HG03575 (cell line): Measurements from ENCODE around the gene CACNA2D3.

Experiments used
- ATAC-seq: cut with Tn5 transposase; IDR thresholded peaks from one replicate; pipeline ENCODE4 v1.9.1; 2021; ENCODE audit not compliant: unreplicated experiment, insufficient number of reproducible peaks, low FRiP score; ENCODE audit errors: extremely low read depth

Gene CACNA2D3

GRCh38 chr3:54914180-54914579 is 791.8 kb downstream of the CACNA2D3 start:
- ATAC-seq: no peak

GRCh38 chr3:54915181-54915580 is 792.8 kb downstream of the CACNA2D3 start:
- ATAC-seq: no peak

- no peak for ATAC-seq
Measured at GRCh38 chr3:54915976-54916375, 793.6 kb downstream of the CACNA2D3 start.

- ATAC-seq: no peak
Measured at GRCh38 chr3:54916732-54917131, 794.4 kb downstream of the CACNA2D3 start.

- no peak for ATAC-seq
Measured at GRCh38 chr3:54917174-54917573, 794.8 kb downstream of the CACNA2D3 start.

- ATAC-seq: no peak
Measured at GRCh38 chr3:54917862-54918261, 795.5 kb downstream of the CACNA2D3 start.

- ATAC-seq: no peak
Measured at GRCh38 chr3:54918516-54918915, 796.2 kb downstream of the CACNA2D3 start.

GRCh38 chr3:54928046-54928770 is 805.9 kb downstream of the CACNA2D3 start, which contains the start of gene LRTM1:
Gene LRTM1 (minus strand): TSS chr3:54928059. CDS start chr3:54927911, 148 bp downstream.
- ATAC-seq: no peak

- no peak for ATAC-seq
Measured at GRCh38 chr3:54931182-54931581, 808.8 kb downstream of the CACNA2D3 start.

GRCh38 chr3:54932606-54933005 is 810.3 kb downstream of the CACNA2D3 start:
- no peak for ATAC-seq

GRCh38 chr3:54935869-54936268 is 813.5 kb downstream of the CACNA2D3 start:
- ATAC-seq: no peak

GRCh38 chr3:54936561-54936960 is 814.2 kb downstream of the CACNA2D3 start:
- ATAC-seq: no peak

- ATAC-seq: no peak
Measured at GRCh38 chr3:54939557-54940300, 817.4 kb downstream of the CACNA2D3 start.

GRCh38 chr3:54940971-54941370 is 818.6 kb downstream of the CACNA2D3 start:
- no peak for ATAC-seq

GRCh38 chr3:54941690-54942362 is 819.5 kb downstream of the CACNA2D3 start:
- no peak for ATAC-seq

GRCh38 chr3:54949491-54950044 is 827.2 kb downstream of the CACNA2D3 start:
- ATAC-seq: no peak

GRCh38 chr3:54950391-54951003 is 828.1 kb downstream of the CACNA2D3 start:
- no peak for ATAC-seq

GRCh38 chr3:54951405-54951804 is 829.1 kb downstream of the CACNA2D3 start:
- ATAC-seq: no peak

- ATAC-seq: no peak
Measured at GRCh38 chr3:54954022-54954421, 831.7 kb downstream of the CACNA2D3 start.
